Erythroblast (primary cell): ENCODE measurements around the gene ANO1.

Experiments used
- GATA1 ChIP-seq: IDR thresholded peaks from 2 replicates; pipeline ENCODE4 v1.6.1; 2011; ENCODE audit warnings: low read depth, mild to moderate bottlenecking, control low read depth, low read length, moderate library complexity
- POLR2A ChIP-seq: IDR thresholded peaks from 2 replicates; pipeline ENCODE4 v1.6.1; 2011; ENCODE audit warnings: mild to moderate bottlenecking, low read length

GRCh38 chr11:70033711-70034070, 44.4 kb upstream of the ANO1 start:
- TF ChIP-seq POLR2A (no peak), GATA1 (no peak)
